Sigmoid colon (tissue), 7 donors: ENCODE data around the gene GALNT18. TPM values are rescaled to one million over a fixed set of nuclear protein-coding genes. Genes with fewer than 3 reads are reported as not detected.

Experiments used
- DNase-seq: peaks from one replicate; pipeline ENCODE4 v3.0.0-alpha.2; 2019
- H3K27ac ChIP-seq, 4 donors: fragments of 200-600 bp; sonication (generic); one replicate each; pipeline ENCODE4 v1.5.1; 2016 to 2019; ENCODE audit warnings: mild to moderate bottlenecking in 1 of 4
- H3K27me3 ChIP-seq, 3 donors: fragments of 200-600 bp; sonication (generic); one replicate each; pipeline ENCODE4 v1.5.1; 2019; ENCODE audit warnings: mild to moderate bottlenecking in 1 of 3
- H3K36me3 ChIP-seq, 4 donors: fragments of 200-600 bp; sonication (generic); one replicate each; pipeline ENCODE4 v1.5.1; 2016 to 2019
- H3K4me1 ChIP-seq, 4 donors: fragments of 200-600 bp; sonication (generic); one replicate each; pipeline ENCODE4 v1.5.1; 2017 to 2019
- H3K4me3 ChIP-seq, 4 donors: fragments of 200-600 bp; sonication (generic); one replicate each; pipeline ENCODE4 v1.5.1; 2017 to 2019; ENCODE audit warnings: mild to moderate bottlenecking in 2 of 4, moderate library complexity in 1 of 4
- H3K9me3 ChIP-seq, 4 donors: fragments of 200-600 bp in 3 of 4; sonication (generic) in 3 of 4; one replicate each; pipeline versions ENCODE4 v1.5.1 to v1.6.1; 2013 to 2019
- CTCF ChIP-seq, 4 experiments: fragments of 450-650 bp in 3 of 4; fragments of 200-600 bp in 1 of 4; IDR thresholded peaks; one replicate each; pipeline ENCODE4 v1.5.1; 2016 to 2019; ENCODE audit warnings: antibody characterized with exemption in 4 of 4, mild to moderate bottlenecking in 3 of 4, moderate library complexity in 2 of 4
- EP300 ChIP-seq, 4 donors: sonication (generic); formaldehyde crosslinking; IDR thresholded peaks; one replicate each; pipeline ENCODE4 v1.6.1; 2017; ENCODE audit warnings: antibody characterized with exemption in 4 of 4
- POLR2A ChIP-seq, 2 donors: fragments of 450-650 bp; IDR thresholded peaks; one replicate each; pipeline ENCODE4 v1.6.1; 2016; ENCODE audit warnings: antibody characterized with exemption in 2 of 2, mild to moderate bottlenecking in 2 of 2, moderate library complexity in 2 of 2
- POLR2AphosphoS5 ChIP-seq, 4 donors: sonication (generic); formaldehyde crosslinking; IDR thresholded peaks; one replicate each; pipeline ENCODE4 v1.6.1; 2017; ENCODE audit warnings: antibody characterized with exemption in 4 of 4
- WGBS, 2 donors: extraction: QIAGEN DNeasy Blood & Tissue Kit; methylation state at CpG; one replicate each; pipeline ENCODE4 v1.1.7; 2013; 5-methylcytosine and 5-hydroxymethylcytosine counted together
- intact Hi-C: fragments of 100-400 bp; cut with DNase I; formaldehyde crosslinking; loops from one replicate; pipeline ENCODE4 v1.15.1; 2023
- polyA plus RNA-seq, 3 donors: library from polyadenylated mRNA; stranded (reverse); fragments of 200-250 nt; gene quantifications; one replicate each; pipeline ENCODE4 v1.2.3, GENCODE V29; 2013
- total RNA-seq, 4 donors: library from RNA; depleted of rRNA; stranded (reverse); fragments of >200 nt; gene quantifications; one replicate each; pipeline ENCODE4 v1.1.0, GENCODE V29; 2016
- donor health status: healthy with polysubstance abuse.
- donor health status: Bipolar disorder and iron deficiency.
- donor health status: healthy.

Gene GALNT18
- total and polyA plus RNA-seq, 7 donors: 0.92 to 48.6 (median 34.9) TPM

DNA sequence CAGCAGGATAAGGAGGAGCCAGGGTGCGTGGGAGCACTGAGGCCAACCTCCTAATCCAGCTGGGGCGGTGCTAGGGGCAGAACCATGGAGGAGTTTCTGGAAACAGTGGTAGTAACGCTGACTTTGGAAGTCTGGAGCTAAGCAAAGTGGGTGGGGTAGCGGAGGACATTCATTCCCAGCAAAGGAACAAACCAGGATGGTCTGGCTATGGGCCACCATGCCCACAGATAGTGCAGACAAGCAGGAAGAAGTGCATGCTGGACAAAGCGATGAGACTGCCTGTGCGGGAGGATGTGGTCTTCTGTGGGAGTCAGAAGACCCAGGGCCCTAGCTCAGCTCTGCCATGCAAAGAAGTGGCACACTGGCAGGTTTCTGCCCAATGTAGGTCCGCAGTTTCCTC is 197.1 kb downstream of the GALNT18 start:
- TF ChIP-seq EP300 (IDR thresholded peaks at IDR 0.05): no peak
- no peak for TF ChIP-seq CTCF (IDR thresholded peaks at IDR 0.05)
- no peak for TF ChIP-seq POLR2A (IDR thresholded peaks at IDR 0.05)
- TF ChIP-seq POLR2AphosphoS5 (IDR thresholded peaks at IDR 0.05): no peak
- 93 to 95% methylated on average over 7 of the region's 7 CpGs for WGBS, 2 donors

GRCh38 chr11:11422411-11423128 is 199.2 kb downstream of the GALNT18 start:
- intact Hi-C loops: no loop called here
- no peaks in the 10 kb centered on the region for H3K27me3 ChIP-seq
- H3K27ac ChIP-seq: no peak overlapping the region
- no peaks in the 10 kb centered on the region for H3K36me3 ChIP-seq
- 76 to 82% methylated on average over 5 of the region's 5 CpGs for WGBS, 2 donors
- H3K4me3 ChIP-seq: no peak overlapping the region
- H3K4me1 ChIP-seq: peaks cover 0 to 49% (median 22%) of the 10 kb centered on the region in 4 donors
- TF ChIP-seq POLR2AphosphoS5 (IDR thresholded peaks at IDR 0.05) (no peak), POLR2A (IDR thresholded peaks at IDR 0.05) (no peak), CTCF (IDR thresholded peaks at IDR 0.05) (no peak), EP300 (IDR thresholded peaks at IDR 0.05) (no peak)
- no peak for DNase-seq
- H3K9me3 ChIP-seq: no peaks in the 10 kb centered on the region

More for the DNA sequence above, 197.1 kb downstream of the GALNT18 start:
- Histone ChIP-seq H3K4me1 (peaks cover 0 to 58% (median 29%) of the 10 kb centered on the region in 4 donors), H3K9me3 (no peaks in the 10 kb centered on the region), H3K4me3 (no peak overlapping the region), H3K27me3 (no peaks in the 10 kb centered on the region), H3K36me3 (peaks cover 0 to 3% (median 0%) of the 10 kb centered on the region in 4 donors), H3K27ac (no peak overlapping the region)
- intact Hi-C loops: no loop called here
- DNase-seq: no peak

- H3K4me1 ChIP-seq: peaks cover 0 to 49% (median 18%) of the 10 kb centered on the region in 4 donors
- WGBS, 2 donors: 43 to 46% methylated on average over 2 of the region's 2 CpGs
- intact Hi-C loops: no loop called here
Observed at GRCh38 chr11:11421509-11421908, 200.3 kb downstream of the GALNT18 start.

GRCh38 chr11:11420899-11421285 is 200.9 kb downstream of the GALNT18 start:
- no peak for DNase-seq
- Histone ChIP-seq H3K4me1 (peaks cover 0 to 49% (median 24%) of the 10 kb centered on the region in 4 donors), H3K36me3 (no peaks in the 10 kb centered on the region), H3K9me3 (no peaks in the 10 kb centered on the region), H3K27me3 (no peaks in the 10 kb centered on the region), H3K27ac (no peak overlapping the region), H3K4me3 (no peak overlapping the region)
- WGBS, 2 donors: 67 to 84% methylated on average over 5 of the region's 5 CpGs
- intact Hi-C loops: no loop called here
- no peak for TF ChIP-seq EP300 (IDR thresholded peaks at IDR 0.05)

More at GRCh38 chr11:11421509-11421908, 200.3 kb downstream of the GALNT18 start:
- Histone ChIP-seq H3K27me3 (no peaks in the 10 kb centered on the region), H3K4me3 (no peak overlapping the region), H3K36me3 (no peaks in the 10 kb centered on the region), H3K27ac (no peak overlapping the region), H3K9me3 (no peaks in the 10 kb centered on the region)
- TF ChIP-seq POLR2AphosphoS5 (IDR thresholded peaks at IDR 0.05): no peak
- TF ChIP-seq CTCF (IDR thresholded peaks at IDR 0.05): no peak
- no peak for DNase-seq

DNA sequence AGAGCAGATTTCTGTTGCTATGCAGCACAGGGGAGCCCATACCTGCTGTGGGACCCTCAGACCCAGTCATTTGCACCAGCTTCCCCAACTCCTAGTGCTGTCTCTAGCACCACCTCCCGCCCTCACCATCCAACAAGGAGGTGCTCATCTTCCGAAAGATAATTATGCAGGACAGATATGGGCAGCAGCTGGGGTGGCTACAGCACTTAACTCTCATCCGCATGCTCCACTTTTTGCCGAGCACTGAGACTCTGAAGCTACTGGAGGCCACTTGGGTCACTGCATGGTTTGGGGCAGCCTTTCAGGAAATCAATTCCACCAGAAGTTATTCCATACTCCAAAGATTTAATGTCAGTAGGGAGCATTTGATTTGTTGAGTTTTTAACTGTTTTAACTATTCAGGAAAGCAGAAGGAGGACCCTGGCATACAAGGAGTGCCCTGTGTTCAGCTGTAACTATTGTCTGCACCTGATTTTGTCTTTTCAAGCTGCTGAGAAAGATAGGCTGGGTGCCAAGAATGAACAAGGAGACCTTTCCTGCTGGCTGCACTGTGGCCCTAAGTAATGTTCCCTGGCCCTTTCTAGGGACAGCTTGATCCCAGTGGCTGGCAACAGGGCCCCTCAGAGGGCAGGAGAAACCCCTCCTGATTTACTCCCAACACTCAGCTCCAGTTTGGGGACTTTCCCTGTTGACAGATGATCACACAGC is 201.5 kb downstream of the GALNT18 start:
- Histone ChIP-seq H3K9me3 (no peaks in the 10 kb centered on the region), H3K4me1 (peaks cover 0 to 53% (median 28%) of the 10 kb centered on the region in 4 donors), H3K27me3 (no peaks in the 10 kb centered on the region), H3K27ac (no peak overlapping the region), H3K36me3 (no peaks in the 10 kb centered on the region), H3K4me3 (no peak overlapping the region)
- no peak for TF ChIP-seq CTCF (IDR thresholded peaks at IDR 0.05)
- TF ChIP-seq POLR2A (IDR thresholded peaks at IDR 0.05): no peak
- TF ChIP-seq EP300 (IDR thresholded peaks at IDR 0.05): no peak
- peak in 2 of 4 donors; percentile 7 to 24 for TF ChIP-seq POLR2AphosphoS5 (IDR thresholded peaks at IDR 0.05)
- WGBS, 2 donors: 90 to 93% methylated on average over 4 of the region's 4 CpGs
- intact Hi-C loops: no loop called here
- no peak for DNase-seq
